ENCODE results near the gene CNRIP1.

DNA sequence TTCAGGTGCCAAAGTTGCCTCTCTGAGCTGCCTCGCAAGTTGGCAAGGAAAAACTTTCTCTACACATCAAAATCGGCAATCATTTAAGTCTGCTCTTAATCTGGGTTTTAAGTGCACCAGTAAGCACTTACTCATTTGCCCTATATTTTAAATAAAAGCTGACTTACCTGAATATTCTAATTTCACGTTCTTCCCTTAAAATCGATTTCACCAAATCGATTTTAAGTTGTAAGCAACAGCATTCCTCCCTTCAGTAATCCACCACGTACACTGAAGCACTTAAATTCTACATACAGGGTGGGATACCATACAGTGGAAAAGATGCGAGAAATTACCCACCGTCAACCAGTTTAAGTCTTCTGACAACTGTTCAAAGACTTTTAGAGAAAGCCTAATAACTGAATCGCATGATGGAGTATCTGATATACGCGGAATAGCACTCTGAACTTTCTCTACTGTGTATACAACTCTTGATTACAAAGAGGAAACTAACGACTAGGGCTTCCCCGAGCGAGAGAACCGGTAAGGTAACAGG lies 69.0 kb downstream of the CNRIP1 start:
- TF ChIP-seq CTCF (IDR thresholded peaks at IDR 0.05) (no peak), POLR2A (IDR thresholded peaks at IDR 0.05) (no peak)
